HG02642 (cell line): ENCODE results near the gene NCAM1.

Experiments
- ATAC-seq: cut with Tn5 transposase; IDR thresholded peaks from one replicate; pipeline ENCODE4 v1.9.1; 2021; ENCODE audit warnings: mild to moderate bottlenecking; ENCODE audit not compliant: unreplicated experiment, poor library complexity

Gene NCAM1

GRCh38 chr11:113324250-113324649 is 363.0 kb downstream of the NCAM1 start:
- no peak for ATAC-seq
